A549 (cell line): ENCODE results near the gene INSC. TPM values are rescaled to one million over a fixed set of nuclear protein-coding genes. Genes with fewer than 3 reads are reported as not detected.

Source experiments
- ATAC-seq, 2 experiments: fragments of 200-7000 bp in 1 of 2; fragments of >200 bp in 1 of 2; cut with Nextera tagmentation in 1 of 2; cut with Tn5 transposase in 1 of 2; 3 replicates each; pipeline versions ENCODE4 v1.8.0 to v1.9.1; 2018 to 2020; ENCODE audit warnings: mild to moderate bottlenecking in 1 of 2, moderate library complexity in 1 of 2
- CTCF ChIA-PET: fragments of 300-600 bp; sonication (Branson Sonifier 250); formaldehyde crosslinking; extraction: SDS; loops from one replicate; lab custom pipeline; 2021; ENCODE audit warnings: antibody characterized with exemption, inconsistent platforms; lab: Yijun Ruan, JAX
- POLR2A ChIA-PET: fragments of 350-600 bp; formaldehyde crosslinking; extraction: SDS; loops from one replicate; lab custom pipeline; 2021; ENCODE audit warnings: antibody characterized with exemption, inconsistent platforms; lab: Yijun Ruan, JAX
- DNase-seq, 2 experiments: peaks; one replicate each; pipeline versions ENCODE4 v3.0.0 to v3.0.0-alpha.2; 2011 to 2016; ENCODE audit warnings: low read depth in 1 of 2, low spot score in 1 of 2
- FAIRE-seq: peaks from 2 replicates; lab custom pipeline; 2011; peaks lifted over from hg19 to GRCh38; lab: Jason Lieb, UNC
- H3K27ac ChIP-seq, 2 experiments: fragments of >200 bp; sonication (Bioruptor Twin); formaldehyde crosslinking; 3 replicates each; pipeline ENCODE4 v1.5.1; 2016 to 2017
- H3K4me1 ChIP-seq: fragments of >200 bp; sonication (Bioruptor Twin); formaldehyde crosslinking; 3 replicates; pipeline ENCODE4 v1.6.1; 2016
- H3K4me2 ChIP-seq: fragments of >200 bp; sonication (Bioruptor Twin); formaldehyde crosslinking; 3 replicates; pipeline ENCODE4 v1.6.1; 2016
- H3K4me3 ChIP-seq: fragments of >200 bp; sonication (Bioruptor Twin); formaldehyde crosslinking; 3 replicates; pipeline ENCODE4 v1.5.1; 2016
- H3K9me3 ChIP-seq: fragments of >200 bp; sonication (Bioruptor Twin); formaldehyde crosslinking; 3 replicates; pipeline ENCODE4 v1.6.1; 2016
- BCL3 ChIP-seq: fragments of >200 bp; sonication (Bioruptor Twin); formaldehyde crosslinking; IDR thresholded peaks from 3 replicates; pipeline ENCODE4 v1.6.1; 2016
- CHD2 ChIP-seq: fragments of 150-350 bp; IDR thresholded peaks from 2 replicates; pipeline ENCODE4 v1.6.1; 2014; ENCODE audit warnings: low read length; ENCODE audit not compliant: partially characterized antibody
- CTCF ChIP-seq: fragments of >200 bp; sonication (Bioruptor Twin); formaldehyde crosslinking; IDR thresholded peaks from 3 replicates; pipeline ENCODE4 v1.5.1; 2016
- EHMT2 ChIP-seq: fragments of 200-600 bp; sonication (generic); IDR thresholded peaks from 2 replicates; pipeline ENCODE4 v1.6.1; 2016; ENCODE audit warnings: antibody characterized with exemption, low read depth, mild to moderate bottlenecking, moderate library complexity
- ELK1 ChIP-seq: fragments of 150-350 bp; IDR thresholded peaks from 2 replicates; pipeline ENCODE4 v1.6.1; 2014; ENCODE audit warnings: low read depth, mild to moderate bottlenecking, low read length
- ESRRA ChIP-seq: fragments of 150-350 bp; IDR thresholded peaks from 2 replicates; pipeline ENCODE4 v1.6.1; 2014; ENCODE audit warnings: mild to moderate bottlenecking, low read length, borderline replicate concordance
- FOSL2 ChIP-seq, 2 experiments: fragments of 450-650 bp in 1 of 2; fragments of >200 bp in 1 of 2; sonication (Bioruptor Twin) in 1 of 2; formaldehyde crosslinking; IDR thresholded peaks; 2 replicates each; pipeline versions ENCODE4 v1.5.0 to v1.6.1; 2016 to 2020; ENCODE audit warnings: mild to moderate bottlenecking in 1 of 2, moderate library complexity in 1 of 2
- FOXS1 ChIP-seq: fragments of 250-450 bp; sonication (Bioruptor Pico); IDR thresholded peaks from 2 replicates; pipeline ENCODE4 v1.5.0; 2020; ENCODE audit warnings: mild to moderate bottlenecking, moderate library complexity
- HOXB13 ChIP-seq: fragments of 250-450 bp; sonication (Bioruptor Pico); IDR thresholded peaks from 2 replicates; pipeline ENCODE4 v1.5.0; 2020; ENCODE audit warnings: low read depth, mild to moderate bottlenecking, moderate library complexity
- HOXB5 ChIP-seq: fragments of 250-450 bp; sonication (Bioruptor Pico); IDR thresholded peaks from 2 replicates; pipeline ENCODE4 v1.5.0; 2020; ENCODE audit warnings: mild to moderate bottlenecking, moderate library complexity
- JUN ChIP-seq, 2 experiments: fragments of >200 bp; sonication (Bioruptor Twin); formaldehyde crosslinking; IDR thresholded peaks; 2 replicates in 1 of 2; 3 replicates in 1 of 2; pipeline ENCODE4 v1.6.1; 2016 to 2017
- MAX ChIP-seq: IDR thresholded peaks from 2 replicates; pipeline ENCODE4 v1.6.1; 2012
- MYC ChIP-seq: IDR thresholded peaks from 2 replicates; pipeline ENCODE4 v1.6.1; 2012; ENCODE audit warnings: mild to moderate bottlenecking, inconsistent platforms, low read length, improper control_type of control experiment, borderline replicate concordance
- POLR2A ChIP-seq: IDR thresholded peaks from 2 replicates; pipeline ENCODE4 v1.6.1; 2012; ENCODE audit warnings: mild to moderate bottlenecking, low read length
- RCOR1 ChIP-seq: fragments of 150-350 bp; IDR thresholded peaks from 2 replicates; pipeline ENCODE4 v1.6.1; 2014; ENCODE audit warnings: antibody characterized with exemption, low read length, low read depth
- ZFP36 ChIP-seq: fragments of 450-650 bp; IDR thresholded peaks from 2 replicates; pipeline ENCODE4 v1.6.1; 2014; ENCODE audit warnings: borderline replicate concordance; ENCODE audit not compliant: partially characterized antibody
- WGBS: methylation state at CpG from one replicate; pipeline ENCODE4 v1.1.6; 2017; ENCODE audit errors: missing lambda C conversion rate; 5-methylcytosine and 5-hydroxymethylcytosine counted together
- polyA plus RNA-seq, 4 experiments: library from polyadenylated mRNA; depleted of rRNA in 3 of 4; stranded (reverse); fragments of >200 nt; fragmentation: RNase III in 1 of 4; extraction: RNeasy Plus Mini Kit Qiagen cat#74134 plus additional on column Dnase treatment in 1 of 4; gene quantifications; 2 replicates in 3 of 4; 3 replicates in 1 of 4; pipeline ENCODE4 v1.2.3, GENCODE V29; 2011 to 2017
- TF ChIP-seq, protein P1 (sequence below): fragments of 250-450 bp; sonication (Bioruptor Pico); IDR thresholded peaks from 2 replicates; pipeline ENCODE4 v1.5.0; 2021; ENCODE audit warnings: mild to moderate bottlenecking, moderate library complexity, borderline replicate concordance

Gene INSC
- polyA plus RNA-seq, 2 of the 4 experiments (the other 2 are of a cell fraction), result not detected

DNA sequence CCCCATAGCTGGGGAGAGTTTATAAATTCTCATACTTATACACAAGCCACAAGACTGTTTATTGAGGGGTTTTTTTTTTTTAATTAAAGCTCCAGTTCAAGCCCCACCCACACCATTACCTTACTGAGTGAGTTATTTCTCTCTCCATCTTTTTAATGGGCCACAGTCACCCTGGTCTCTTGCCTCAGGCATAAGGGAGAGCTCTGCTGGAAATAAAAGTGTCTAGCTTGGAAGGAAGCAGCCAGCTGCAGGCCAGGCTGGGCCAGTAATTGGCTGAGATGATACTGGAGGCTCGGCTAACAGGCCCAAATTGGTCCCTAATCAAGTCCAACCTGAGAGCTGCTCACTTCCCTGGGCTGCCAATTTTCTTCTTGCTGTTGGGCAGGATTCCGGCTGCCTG is 174.1 kb downstream of the INSC start:
- Histone ChIP-seq H3K4me2 (no peak overlapping the region), H3K4me1 (no peaks in the 10 kb centered on the region), H3K9me3 (no peaks in the 10 kb centered on the region), H3K27ac (no peak overlapping the region), H3K4me3 (no peak overlapping the region)
- POLR2A ChIA-PET, result no interaction called here
- ATAC-seq, result no peak
- CTCF ChIA-PET, result interaction anchor here (1.2 to 1.3 kb wide), 2 partner anchors 21 to 54 kb away, joined by 3 read pairs; no protein-coding TSS in a partner anchor
- DNase-seq, result no peak
- WGBS, result 21% methylated on average over 2 of the region's 2 CpGs
- no peak for FAIRE-seq
- TF ChIP-seq ESRRA (no peak), RCOR1 (no peak), MYC (no peak), HOXB5 (no peak), CHD2 (no peak), HOXB13 (CRISPR knock-in tag) (no peak), CTCF (no peak)
- TF ChIP-seq, protein P1, sequence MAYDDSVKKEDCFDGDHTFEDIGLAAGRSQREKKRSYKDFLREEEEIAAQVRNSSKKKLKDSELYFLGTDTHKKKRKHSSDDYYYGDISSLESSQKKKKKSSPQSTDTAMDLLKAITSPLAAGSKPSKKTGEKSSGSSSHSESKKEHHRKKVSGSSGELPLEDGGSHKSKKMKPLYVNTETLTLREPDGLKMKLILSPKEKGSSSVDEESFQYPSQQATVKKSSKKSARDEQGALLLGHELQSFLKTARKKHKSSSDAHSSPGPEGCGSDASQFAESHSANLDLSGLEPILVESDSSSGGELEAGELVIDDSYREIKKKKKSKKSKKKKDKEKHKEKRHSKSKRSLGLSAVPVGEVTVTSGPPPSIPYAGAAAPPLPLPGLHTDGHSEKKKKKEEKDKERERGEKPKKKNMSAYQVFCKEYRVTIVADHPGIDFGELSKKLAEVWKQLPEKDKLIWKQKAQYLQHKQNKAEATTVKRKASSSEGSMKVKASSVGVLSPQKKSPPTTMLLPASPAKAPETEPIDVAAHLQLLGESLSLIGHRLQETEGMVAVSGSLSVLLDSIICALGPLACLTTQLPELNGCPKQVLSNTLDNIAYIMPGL (CRISPR knock-in tag), result no peak

DNA sequence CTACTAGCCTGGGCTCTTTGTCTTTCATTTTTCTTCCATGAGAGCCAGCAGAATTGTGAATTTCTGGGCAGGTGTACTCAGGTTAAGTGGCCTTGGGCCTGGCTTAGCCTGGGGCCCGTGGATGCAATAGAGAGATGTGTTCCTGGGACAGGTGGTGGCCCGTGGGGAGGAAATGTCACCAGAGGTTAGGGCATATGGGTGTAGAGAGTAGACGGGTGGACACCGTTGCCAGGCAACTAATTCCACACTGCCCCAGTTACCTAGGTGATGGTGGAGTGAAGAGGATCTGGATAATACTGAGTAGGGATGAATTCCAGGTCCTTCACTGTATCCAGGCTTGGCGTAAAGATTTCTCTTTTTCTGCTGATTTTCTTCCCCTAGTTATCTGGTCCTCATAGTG is 175.0 kb downstream of the INSC start:
- CTCF ChIA-PET, result interaction anchor here (1.3 kb wide), 1 partner anchor 54 kb away, joined by 3 read pairs; no protein-coding TSS in a partner anchor
- Histone ChIP-seq H3K4me2 (no peak overlapping the region), H3K4me1 (no peaks in the 10 kb centered on the region), H3K27ac (no peak overlapping the region), H3K9me3 (no peaks in the 10 kb centered on the region), H3K4me3 (no peak overlapping the region)
- ATAC-seq, result no peak
- TF ChIP-seq RCOR1, result no peak
- no peak for TF ChIP-seq JUN (IDR thresholded peaks at IDR 0.05)
- no peak for TF ChIP-seq BCL3
- TF ChIP-seq FOSL2 (IDR thresholded peaks at IDR 0.05), result no peak
- no peak for TF ChIP-seq FOSL2 (CRISPR knock-in tag; IDR thresholded peaks at IDR 0.05)
- no peak for TF ChIP-seq MYC
- TF ChIP-seq CHD2, result no peak
- TF ChIP-seq, protein P1 (CRISPR knock-in tag), result no peak
- TF ChIP-seq MAX, result no peak
- no peak for TF ChIP-seq EHMT2
- TF ChIP-seq POLR2A, result no peak
- DNase-seq, result no peak
- no peak for FAIRE-seq
- 18% methylated on average over 5 of the region's 5 CpGs for WGBS
- POLR2A ChIA-PET, result no interaction called here

DNA sequence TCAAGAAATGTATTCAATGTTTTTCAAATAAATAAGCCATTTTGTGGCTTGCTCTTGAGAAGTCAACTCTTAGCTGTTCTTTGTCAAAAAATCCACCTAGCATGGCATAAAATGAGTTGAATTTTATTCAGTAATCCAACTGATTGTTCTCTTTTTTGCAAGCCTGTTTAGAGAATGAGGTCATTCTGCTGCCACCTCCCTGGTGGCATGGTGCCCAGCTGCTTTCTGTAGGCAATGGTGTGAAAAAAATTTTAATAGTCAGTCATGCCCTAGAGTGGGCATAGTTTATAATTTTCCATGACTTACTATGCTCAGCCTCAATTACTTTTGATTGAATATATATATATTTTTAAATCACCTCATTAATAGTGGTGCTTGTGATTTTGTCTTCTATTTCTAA is 177.2 kb downstream of the INSC start:
- CTCF ChIA-PET, result no interaction called here
- POLR2A ChIA-PET, result no interaction called here
- no peak for TF ChIP-seq ZFP36
- TF ChIP-seq ELK1, result no peak
- no peak for TF ChIP-seq FOXS1 (CRISPR knock-in tag)
- TF ChIP-seq RCOR1, result no peak
- TF ChIP-seq, all 56 proteins: peak for 0

More for the DNA sequence above, 177.2 kb downstream of the INSC start:
- Histone ChIP-seq H3K4me2 (no peak overlapping the region), H3K9me3 (no peaks in the 10 kb centered on the region), H3K4me3 (no peak overlapping the region), H3K4me1 (no peaks in the 10 kb centered on the region), H3K27ac (no peak overlapping the region)
- FAIRE-seq, result no peak
- ATAC-seq, result no peak
- DNase-seq, result no peak
